ENCODE measurements around the gene ENDOD1. TPM values are rescaled to one million over a fixed set of nuclear protein-coding genes. Genes with fewer than 3 reads are reported as not detected.

ENDOD1 gene
- total and polyA plus RNA-seq, 4 donors: 2.2 to 35.6 (median 5.9) TPM

DNA sequence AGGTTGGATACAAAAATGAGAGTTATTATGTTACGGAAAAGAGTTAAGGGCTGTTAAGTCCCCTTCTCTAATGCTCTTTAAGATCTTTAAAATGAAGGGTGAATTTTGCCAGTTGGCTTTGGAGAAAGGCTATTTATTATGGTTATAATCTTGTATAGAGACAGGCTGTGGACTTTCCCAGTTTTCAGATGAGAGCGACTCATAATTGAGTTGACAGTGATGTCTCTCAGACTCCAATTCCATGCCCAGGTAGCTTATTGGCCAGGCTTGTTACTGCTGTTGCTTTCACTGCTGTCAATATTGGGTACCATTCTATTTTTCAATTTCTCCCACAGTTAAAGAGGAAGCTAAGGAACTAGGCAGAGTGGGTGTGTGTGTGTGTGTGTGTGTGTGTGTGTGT lies 13.1 kb downstream of the ENDOD1 start:
- WGBS: 94% methylated on average over 2 of the region's 2 CpGs

GRCh38 chr11:95103701-95104100 lies 14.1 kb downstream of the ENDOD1 start:
- Histone ChIP-seq H3K27ac (ENCODE audit: low read depth in 1 of 2, low read length in 2 of 2) (no peak overlapping the region), H3K9me3 (ENCODE audit: control insufficient read depth in 4 of 4, low read length in 3 of 4) (no peaks in the 10 kb centered on the region), H3K36me3 (ENCODE audit: control insufficient read depth in 4 of 4, insufficient read depth in 3 of 4, low read depth in 1 of 4, low read length in 3 of 4) (no peaks in the 10 kb centered on the region), H3K4me1 (ENCODE audit: control insufficient read depth in 4 of 4, insufficient read depth in 4 of 4, low read length in 3 of 4) (no peaks in the 10 kb centered on the region), H3K27me3 (ENCODE audit: control insufficient read depth in 4 of 4, insufficient read depth in 4 of 4, low read length in 3 of 4) (no peaks in the 10 kb centered on the region), H3K4me3 (ENCODE audit: low read depth in 1 of 3, low read length in 3 of 3) (no peak overlapping the region), H3K9ac (ENCODE audit: low read depth in 1 of 2, low read length in 2 of 2) (no peak overlapping the region)
- DNase-seq (ENCODE audit: low spot score): no peak
- TF ChIP-seq FOXA1 (IDR thresholded peaks at IDR 0.05) (no peak), SP1 (IDR thresholded peaks at IDR 0.05) (no peak), NR2F2 (IDR thresholded peaks at IDR 0.05) (no peak), HNF4G (IDR thresholded peaks at IDR 0.05) (no peak), TAF1 (conservative IDR thresholded peaks at IDR 0.05) (no peak), GABPA (IDR thresholded peaks at IDR 0.05 in 1 of 2, conservative IDR thresholded peaks at IDR 0.05 in 1 of 2) (no peak), JUND (IDR thresholded peaks at IDR 0.05) (no peak), EGR1 (IDR thresholded peaks at IDR 0.05; ENCODE audit: low read depth in 2 of 2) (no peak)
- TF ChIP-seq, protein P1, sequence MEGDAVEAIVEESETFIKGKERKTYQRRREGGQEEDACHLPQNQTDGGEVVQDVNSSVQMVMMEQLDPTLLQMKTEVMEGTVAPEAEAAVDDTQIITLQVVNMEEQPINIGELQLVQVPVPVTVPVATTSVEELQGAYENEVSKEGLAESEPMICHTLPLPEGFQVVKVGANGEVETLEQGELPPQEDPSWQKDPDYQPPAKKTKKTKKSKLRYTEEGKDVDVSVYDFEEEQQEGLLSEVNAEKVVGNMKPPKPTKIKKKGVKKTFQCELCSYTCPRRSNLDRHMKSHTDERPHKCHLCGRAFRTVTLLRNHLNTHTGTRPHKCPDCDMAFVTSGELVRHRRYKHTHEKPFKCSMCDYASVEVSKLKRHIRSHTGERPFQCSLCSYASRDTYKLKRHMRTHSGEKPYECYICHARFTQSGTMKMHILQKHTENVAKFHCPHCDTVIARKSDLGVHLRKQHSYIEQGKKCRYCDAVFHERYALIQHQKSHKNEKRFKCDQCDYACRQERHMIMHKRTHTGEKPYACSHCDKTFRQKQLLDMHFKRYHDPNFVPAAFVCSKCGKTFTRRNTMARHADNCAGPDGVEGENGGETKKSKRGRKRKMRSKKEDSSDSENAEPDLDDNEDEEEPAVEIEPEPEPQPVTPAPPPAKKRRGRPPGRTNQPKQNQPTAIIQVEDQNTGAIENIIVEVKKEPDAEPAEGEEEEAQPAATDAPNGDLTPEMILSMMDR (IDR thresholded peaks at IDR 0.05; ENCODE audit: low read depth, low read length, missing input control): no peak
- 90% methylated on average over 5 of the region's 5 CpGs for WGBS

More for the DNA sequence above, 13.1 kb downstream of the ENDOD1 start:
- no peaks in the 10 kb centered on the region for H3K27me3 ChIP-seq (ENCODE audit: control insufficient read depth in 4 of 4, insufficient read depth in 4 of 4, low read length in 3 of 4)
- no peak overlapping the region for H3K27ac ChIP-seq (ENCODE audit: low read depth in 1 of 2, low read length in 2 of 2)
- H3K4me1 ChIP-seq (ENCODE audit: control insufficient read depth in 4 of 4, insufficient read depth in 4 of 4, low read length in 3 of 4): no peaks in the 10 kb centered on the region
- TF ChIP-seq TAF1 (conservative IDR thresholded peaks at IDR 0.05) (no peak), FOXA2 (IDR thresholded peaks at IDR 0.05) (no peak), RAD21 (IDR thresholded peaks at IDR 0.05) (no peak), RXRA (IDR thresholded peaks at IDR 0.05) (no peak), HNF4A (conservative IDR thresholded peaks at IDR 0.05) (no peak), EGR1 (IDR thresholded peaks at IDR 0.05; ENCODE audit: low read depth in 2 of 2) (no peak), NR2F2 (IDR thresholded peaks at IDR 0.05) (no peak), FOXA1 (IDR thresholded peaks at IDR 0.05) (no peak), JUND (IDR thresholded peaks at IDR 0.05) (no peak)
- TF ChIP-seq, protein P2, sequence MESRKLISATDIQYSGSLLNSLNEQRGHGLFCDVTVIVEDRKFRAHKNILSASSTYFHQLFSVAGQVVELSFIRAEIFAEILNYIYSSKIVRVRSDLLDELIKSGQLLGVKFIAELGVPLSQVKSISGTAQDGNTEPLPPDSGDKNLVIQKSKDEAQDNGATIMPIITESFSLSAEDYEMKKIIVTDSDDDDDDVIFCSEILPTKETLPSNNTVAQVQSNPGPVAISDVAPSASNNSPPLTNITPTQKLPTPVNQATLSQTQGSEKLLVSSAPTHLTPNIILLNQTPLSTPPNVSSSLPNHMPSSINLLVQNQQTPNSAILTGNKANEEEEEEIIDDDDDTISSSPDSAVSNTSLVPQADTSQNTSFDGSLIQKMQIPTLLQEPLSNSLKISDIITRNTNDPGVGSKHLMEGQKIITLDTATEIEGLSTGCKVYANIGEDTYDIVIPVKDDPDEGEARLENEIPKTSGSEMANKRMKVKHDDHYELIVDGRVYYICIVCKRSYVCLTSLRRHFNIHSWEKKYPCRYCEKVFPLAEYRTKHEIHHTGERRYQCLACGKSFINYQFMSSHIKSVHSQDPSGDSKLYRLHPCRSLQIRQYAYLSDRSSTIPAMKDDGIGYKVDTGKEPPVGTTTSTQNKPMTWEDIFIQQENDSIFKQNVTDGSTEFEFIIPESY (IDR thresholded peaks at IDR 0.05): no peak
- TF ChIP-seq, protein P3, sequence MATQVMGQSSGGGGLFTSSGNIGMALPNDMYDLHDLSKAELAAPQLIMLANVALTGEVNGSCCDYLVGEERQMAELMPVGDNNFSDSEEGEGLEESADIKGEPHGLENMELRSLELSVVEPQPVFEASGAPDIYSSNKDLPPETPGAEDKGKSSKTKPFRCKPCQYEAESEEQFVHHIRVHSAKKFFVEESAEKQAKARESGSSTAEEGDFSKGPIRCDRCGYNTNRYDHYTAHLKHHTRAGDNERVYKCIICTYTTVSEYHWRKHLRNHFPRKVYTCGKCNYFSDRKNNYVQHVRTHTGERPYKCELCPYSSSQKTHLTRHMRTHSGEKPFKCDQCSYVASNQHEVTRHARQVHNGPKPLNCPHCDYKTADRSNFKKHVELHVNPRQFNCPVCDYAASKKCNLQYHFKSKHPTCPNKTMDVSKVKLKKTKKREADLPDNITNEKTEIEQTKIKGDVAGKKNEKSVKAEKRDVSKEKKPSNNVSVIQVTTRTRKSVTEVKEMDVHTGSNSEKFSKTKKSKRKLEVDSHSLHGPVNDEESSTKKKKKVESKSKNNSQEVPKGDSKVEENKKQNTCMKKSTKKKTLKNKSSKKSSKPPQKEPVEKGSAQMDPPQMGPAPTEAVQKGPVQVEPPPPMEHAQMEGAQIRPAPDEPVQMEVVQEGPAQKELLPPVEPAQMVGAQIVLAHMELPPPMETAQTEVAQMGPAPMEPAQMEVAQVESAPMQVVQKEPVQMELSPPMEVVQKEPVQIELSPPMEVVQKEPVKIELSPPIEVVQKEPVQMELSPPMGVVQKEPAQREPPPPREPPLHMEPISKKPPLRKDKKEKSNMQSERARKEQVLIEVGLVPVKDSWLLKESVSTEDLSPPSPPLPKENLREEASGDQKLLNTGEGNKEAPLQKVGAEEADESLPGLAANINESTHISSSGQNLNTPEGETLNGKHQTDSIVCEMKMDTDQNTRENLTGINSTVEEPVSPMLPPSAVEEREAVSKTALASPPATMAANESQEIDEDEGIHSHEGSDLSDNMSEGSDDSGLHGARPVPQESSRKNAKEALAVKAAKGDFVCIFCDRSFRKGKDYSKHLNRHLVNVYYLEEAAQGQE (IDR thresholded peaks at IDR 0.05): no peak
- TF ChIP-seq, protein P4, sequence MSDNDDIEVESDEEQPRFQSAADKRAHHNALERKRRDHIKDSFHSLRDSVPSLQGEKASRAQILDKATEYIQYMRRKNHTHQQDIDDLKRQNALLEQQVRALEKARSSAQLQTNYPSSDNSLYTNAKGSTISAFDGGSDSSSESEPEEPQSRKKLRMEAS (IDR thresholded peaks at IDR 0.05): no peak
- no peak overlapping the region for H3K4me3 ChIP-seq (ENCODE audit: low read depth in 1 of 3, low read length in 3 of 3)
- H3K36me3 ChIP-seq (ENCODE audit: control insufficient read depth in 4 of 4, insufficient read depth in 3 of 4, low read depth in 1 of 4, low read length in 3 of 4): no peaks in the 10 kb centered on the region
- no peak overlapping the region for H3K9ac ChIP-seq (ENCODE audit: low read depth in 1 of 2, low read length in 2 of 2)
- H3K9me3 ChIP-seq (ENCODE audit: control insufficient read depth in 4 of 4, low read length in 3 of 4): no peaks in the 10 kb centered on the region
- no peak for DNase-seq (ENCODE audit: low spot score)

All from liver (tissue), 9 donors.